Measurements from ENCODE around the gene SPIRE2. TPM values are rescaled to one million over a fixed set of nuclear protein-coding genes. Genes with fewer than 3 reads are reported as not detected.
"Not testable (repeated sequence)": the region's sequence is repeated elsewhere in the genome, so short reads cannot be mapped to it uniquely, and the experiment has no call there.

SPIRE2 gene
- total RNA-seq, 1 experiment from 2014 or later, result 4.6 TPM

DNA sequence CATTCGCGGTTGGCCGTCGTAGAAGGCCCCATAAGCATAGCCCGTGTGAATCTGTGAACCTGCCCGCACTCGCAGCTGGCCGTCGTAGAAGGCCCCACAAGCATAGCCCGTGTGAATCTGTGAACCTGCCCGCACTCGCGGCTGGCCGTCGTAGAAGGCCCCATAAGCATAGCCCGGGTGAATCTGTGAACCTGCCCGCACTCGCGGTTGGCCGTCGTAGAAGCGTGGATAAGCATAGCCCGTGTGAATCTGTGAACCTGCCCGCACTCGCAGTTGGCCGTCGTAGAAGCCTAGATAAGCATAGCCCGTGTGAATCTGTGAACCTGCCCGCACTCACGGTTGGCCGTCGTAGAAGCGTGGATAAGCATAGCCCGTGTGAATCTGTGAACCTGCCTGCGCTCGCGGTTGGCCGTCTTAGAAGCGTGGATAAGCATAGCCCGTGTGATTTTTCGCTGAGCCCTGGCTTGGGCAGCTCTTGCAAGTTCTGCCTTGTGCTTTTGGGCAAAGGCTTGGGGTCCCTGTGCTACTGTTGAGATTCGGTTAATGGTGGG is 6.6 kb downstream of the SPIRE2 start:
- not testable (repeated sequence) for DNase-seq (ENCODE audit: low spot score)

DNA sequence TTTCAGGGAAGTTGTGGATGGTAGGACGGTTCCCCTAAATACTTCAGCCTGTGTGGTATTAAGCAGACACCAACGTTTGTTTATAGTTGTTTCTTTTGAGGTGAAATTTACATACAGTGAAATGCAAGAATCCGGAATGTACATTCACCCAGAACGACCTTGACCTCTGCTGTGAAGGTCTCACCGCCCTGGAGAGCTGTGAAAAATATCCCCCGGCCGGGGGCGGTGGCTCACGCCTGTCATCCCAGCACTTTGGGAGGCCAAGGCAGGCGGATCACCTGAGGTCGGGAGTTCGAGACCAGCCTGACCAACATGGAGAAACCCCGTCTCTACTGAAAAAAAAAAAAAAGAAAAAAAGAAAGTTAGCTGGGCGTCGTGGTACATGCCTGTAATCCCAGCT is 8.2 kb downstream of the SPIRE2 start:
- not testable (repeated sequence) for DNase-seq (ENCODE audit: low spot score)

DNA sequence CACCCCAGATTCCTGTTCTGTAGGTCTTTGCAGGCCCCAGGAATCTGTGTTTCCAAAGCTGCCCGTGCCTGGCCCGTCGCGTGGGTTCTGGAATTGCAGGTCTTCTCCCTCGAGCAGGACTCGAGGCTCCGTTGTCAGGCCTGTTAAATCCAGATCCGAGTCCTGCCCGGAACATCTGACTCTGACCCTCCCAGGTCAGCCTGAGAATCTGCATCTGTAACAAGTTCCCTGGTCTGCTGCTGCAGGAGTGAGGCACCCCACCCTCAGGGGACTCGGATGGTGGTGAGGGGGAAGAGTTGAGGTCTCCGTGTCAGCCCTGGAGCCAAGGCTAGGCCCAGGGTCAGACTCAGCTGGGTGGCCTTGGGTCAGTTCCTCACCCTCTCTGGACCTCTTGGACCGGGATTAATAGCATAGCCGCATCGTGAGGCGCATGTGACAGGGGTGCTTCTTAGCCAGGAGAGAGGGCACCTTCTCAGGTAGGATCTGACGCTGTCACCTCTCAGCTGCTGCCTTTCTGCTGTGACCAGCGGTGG is 8.8 kb downstream of the SPIRE2 start:
- DNase-seq (ENCODE audit: low spot score), result no peak

DNA sequence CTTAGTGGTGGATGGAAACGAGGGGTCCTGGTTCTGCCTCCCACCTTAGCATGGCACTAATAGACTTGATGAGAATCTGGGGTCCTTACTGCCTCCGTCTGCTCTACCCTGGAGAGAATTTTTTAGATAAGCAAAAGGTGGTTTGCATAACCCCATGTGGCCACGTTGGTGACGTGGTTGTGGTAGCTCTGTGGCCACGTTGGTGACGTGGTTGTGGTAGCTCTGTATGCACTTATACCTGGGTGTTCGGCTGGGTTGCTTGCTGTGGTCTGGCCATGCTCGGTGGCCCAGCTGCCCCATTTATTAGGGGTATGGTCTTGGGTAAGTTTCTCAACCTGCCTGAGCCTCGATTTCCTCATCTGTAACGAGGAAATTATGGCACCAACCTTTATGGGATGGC is 13.0 kb downstream of the SPIRE2 start:
- no peak for DNase-seq (ENCODE audit: low spot score)

DNA sequence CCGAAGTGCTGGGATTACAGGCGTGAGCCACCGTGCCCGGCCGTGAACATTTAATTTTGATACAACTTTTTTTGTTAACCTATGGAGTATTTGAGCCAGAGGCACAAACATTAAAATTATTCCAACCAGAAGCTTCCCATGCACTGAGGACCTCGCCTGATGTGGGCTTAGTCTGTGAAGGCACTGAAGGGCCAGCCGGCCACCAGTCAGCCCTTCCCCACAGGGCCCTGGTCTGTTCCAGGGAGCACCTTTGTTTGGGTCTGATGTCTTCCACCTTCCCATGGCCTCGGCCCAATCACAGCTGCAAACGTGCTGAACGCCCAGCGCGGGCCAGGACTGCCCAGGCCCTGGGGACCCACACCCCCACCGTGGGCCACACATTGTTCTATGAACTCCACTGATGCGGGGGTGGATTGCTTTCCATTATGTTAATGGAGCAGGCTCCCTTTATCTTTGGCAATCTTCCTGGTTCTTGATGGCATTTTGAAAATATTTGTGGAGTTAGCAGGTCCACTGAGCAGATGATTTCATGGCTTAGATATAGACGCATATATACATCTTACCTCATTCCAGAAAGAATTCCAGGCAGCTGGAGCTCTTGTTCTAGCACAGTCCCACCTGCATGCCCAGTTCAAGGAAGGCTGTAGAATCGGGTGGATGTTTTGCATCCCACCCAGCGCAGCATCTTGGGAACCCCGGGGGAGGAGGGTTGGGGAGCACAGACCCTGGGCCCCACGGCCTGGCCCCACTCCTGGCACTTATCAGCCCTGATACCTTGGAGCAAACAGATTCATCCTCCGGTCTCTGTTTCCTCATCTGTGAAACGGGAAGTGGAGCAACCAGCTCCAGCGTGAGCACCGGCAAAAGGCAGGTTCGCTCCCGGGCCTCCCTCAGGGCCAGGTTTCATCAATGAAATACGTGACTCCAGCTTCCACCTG is 14.5 kb downstream of the SPIRE2 start:
- DNase-seq (ENCODE audit: low spot score), result peak; percentile 86

DNA sequence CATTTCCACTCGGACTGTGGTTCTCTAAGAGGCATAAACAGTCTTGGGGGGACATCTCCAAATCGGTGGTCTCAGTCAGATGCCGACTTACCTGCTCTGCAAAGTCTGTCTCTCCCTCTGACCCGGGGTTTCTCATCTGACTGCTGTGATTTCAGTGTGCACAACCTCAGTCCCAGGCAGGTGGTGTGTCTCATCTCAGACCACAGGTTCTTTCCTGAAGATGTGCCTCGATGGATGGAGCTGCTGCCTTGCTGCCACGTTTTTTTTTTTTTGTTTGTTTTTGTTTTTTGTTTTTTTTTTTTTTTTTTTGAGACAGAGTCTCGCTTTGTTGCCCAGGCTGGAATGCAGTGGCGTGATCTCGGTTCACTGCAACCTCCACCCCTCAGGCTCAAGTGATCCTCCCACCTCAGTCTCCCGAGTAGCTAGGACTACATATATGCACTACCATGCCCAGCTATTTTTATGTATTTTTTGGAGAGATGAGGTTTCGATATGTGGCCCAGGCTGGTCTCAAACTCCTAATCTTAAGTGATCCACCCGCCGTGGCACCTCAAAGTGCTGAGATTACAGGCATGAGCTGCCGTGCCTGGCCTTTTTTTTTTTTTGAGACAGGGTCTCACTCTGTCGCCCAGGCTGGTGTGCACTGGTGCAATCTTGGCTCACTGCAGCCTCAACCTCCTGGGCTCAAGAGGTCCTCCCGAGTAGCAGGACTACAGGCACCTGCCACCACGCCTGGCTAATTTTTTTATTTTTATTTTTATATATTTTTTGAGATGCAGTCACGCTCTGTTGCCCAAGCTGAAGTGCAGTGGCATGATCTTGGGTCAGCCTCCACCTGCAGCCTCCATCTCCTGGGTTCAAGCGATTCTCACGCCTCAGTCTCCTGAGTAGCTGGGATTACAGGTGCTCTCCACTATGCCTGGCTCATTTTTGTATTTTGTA is 15.4 kb downstream of the SPIRE2 start:
- no peak for DNase-seq (ENCODE audit: low spot score)

DNA sequence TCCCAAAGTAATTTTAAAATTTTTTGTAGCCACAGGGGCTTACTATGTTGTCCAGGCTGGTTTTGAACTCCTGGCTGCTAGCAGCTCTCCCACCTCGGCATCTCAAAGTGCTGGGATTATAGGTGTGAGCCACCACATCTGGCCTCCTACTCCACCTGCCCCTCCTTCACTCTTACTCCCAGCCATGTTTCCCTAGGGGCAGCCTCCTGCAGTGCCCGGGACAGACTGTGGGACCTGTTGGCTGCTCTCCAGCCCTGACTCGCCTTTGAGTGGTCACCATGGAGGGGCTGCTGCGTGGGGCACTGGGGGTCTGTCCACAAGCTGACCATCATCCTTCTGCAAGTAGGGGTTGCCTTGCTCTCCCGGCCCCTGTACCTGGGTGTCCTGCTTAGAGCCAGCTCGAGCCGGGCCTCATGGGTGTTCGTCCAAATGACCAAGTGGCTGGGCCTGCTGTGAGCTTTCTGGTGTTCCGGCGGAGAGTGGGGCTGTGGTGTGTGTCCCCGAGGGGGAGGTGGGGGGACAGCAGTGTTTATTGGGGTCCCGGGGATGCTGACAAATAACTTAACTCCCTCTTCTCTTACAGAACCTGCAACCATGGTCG is 16.6 kb downstream of the SPIRE2 start:
- no peak for DNase-seq (ENCODE audit: low spot score)

DNA sequence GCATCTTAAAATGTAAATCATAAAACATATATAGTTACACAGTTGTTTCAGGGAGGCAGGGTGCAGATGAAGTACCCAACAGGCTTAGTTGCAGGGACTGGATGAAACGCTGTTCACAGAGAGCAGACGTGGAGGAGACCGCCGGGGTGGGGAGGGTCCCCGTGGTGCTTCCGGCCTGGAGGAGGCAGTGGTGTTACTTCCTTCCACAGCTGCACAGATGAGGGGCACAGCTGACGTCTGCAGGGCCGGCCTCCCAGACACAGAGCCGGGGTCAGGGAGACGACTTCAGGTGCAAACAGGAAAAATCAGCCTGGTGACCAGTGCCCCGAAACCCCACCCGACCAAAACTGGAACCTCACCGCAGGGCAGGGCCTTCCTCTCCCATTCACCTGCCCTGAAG is 17.1 kb downstream of the SPIRE2 start:
- no peak for DNase-seq (ENCODE audit: low spot score)

DNA sequence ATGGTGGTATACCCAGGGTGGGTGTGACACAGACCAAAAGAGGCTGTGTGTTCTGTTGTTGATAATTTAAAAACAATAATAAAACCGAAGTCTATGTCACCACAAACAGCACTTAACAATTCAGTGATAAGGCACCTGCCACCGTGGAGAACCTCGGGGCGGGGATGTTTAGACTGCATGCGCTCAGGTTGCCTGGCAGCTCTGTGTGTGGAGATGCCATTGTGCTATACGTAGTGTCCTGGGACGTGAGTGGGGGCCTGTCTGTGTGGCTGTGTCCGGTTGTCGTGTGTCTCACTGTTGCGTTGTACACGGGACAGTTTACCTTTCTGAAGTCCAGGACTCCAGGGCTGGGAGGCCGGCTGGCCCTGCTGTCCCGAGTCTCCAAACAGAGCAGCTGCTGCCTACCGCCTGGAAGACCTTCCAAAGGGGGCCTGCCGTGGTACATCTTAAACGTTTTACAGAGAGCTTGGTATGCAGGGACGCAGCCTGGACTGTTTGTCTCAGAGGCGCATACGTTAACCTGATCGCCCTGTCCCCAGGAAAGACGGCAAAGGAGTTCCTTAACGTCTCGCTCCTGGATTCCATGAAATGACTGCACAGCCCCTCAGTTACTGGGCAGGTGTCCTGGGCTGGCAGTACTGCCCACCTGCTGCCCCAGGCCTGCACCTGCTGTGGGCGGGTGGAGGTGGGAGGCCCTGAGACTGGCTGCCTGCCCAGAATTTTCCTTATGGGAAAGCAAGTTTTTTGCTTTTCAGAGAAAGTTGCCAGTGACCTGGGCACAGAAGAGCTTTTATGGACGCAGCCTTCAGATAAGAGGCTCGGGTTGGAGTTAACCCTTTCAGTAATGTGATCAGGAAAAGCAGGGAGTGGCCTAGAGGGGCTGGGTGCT is 19.0 kb downstream of the SPIRE2 start:
- DNase-seq (ENCODE audit: low spot score), result no peak

DNA sequence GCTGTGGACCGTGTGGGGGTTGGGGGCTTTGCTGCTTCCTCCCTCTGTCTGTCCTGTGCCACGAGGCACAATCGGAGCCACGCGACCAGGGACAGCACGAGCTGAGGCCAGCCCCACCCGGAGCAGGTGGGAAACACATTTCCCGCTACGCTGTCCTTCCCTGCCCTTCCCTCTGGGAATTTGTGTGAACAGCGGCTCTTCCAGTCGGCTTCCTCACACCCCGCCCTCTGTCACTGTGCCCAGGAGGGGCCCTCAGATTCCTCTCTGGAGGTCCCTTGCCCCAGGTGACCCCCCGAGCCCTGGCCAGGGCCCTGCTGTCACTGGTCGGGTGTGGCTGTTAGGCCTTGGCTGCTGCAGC is 19.6 kb downstream of the SPIRE2 start:
- no peak for DNase-seq (ENCODE audit: low spot score)

DNA sequence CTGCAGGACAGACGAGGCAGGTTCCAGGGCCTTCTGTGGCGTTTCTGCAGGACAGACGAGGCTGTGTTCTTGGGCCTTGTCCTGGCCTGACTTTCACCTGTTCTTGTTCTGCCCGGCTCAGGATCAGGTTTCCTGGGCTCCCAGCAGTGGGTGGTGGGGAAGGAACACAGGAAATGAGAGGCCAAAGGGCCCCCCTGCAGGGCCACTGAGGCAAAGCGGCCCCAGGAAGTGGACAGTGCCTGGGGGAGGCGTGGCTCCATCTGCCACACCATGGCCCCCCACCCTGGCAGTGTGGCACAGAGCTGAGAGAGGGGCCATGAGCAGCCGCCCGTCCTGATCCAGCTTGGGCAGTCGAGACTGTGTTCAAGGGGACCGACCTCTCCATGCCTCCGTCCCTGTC is 20.7 kb downstream of the SPIRE2 start:
- no peak for DNase-seq (ENCODE audit: low spot score)

DNA sequence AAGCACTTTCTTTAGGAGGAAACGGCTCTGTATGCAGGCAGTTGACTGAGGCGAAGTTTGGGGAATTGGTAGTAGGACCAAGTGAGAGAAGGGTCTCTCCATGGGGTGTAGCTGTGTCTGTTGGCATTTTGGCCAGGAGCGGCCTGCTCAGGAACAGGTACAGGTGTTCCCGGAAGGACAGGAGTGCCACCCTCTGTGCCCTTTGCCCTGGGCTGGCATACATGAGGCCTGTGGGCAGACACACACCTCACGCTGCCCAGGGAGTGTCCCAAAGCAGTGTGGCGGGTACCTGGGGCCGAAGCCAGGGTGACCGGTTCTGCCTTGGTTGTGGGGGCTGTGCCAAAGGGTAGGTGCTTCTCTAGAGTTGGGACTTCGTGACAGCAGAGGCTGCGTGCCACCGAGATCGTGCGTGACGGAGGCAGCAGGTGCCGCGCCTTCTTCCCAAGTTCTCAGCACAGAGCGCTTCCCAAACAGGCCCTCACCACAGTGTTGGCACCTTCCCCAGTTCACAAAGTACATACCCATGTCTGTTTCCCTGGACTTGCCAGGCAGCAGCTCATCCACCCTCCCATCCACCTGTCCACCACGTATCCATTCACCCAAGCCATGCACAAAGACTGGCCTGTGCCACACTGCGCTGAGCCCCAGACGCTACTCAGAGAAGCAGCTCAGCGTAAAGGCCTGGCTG is 25.2 kb downstream of the SPIRE2 start:
- DNase-seq (ENCODE audit: low spot score), result no peak

DNA sequence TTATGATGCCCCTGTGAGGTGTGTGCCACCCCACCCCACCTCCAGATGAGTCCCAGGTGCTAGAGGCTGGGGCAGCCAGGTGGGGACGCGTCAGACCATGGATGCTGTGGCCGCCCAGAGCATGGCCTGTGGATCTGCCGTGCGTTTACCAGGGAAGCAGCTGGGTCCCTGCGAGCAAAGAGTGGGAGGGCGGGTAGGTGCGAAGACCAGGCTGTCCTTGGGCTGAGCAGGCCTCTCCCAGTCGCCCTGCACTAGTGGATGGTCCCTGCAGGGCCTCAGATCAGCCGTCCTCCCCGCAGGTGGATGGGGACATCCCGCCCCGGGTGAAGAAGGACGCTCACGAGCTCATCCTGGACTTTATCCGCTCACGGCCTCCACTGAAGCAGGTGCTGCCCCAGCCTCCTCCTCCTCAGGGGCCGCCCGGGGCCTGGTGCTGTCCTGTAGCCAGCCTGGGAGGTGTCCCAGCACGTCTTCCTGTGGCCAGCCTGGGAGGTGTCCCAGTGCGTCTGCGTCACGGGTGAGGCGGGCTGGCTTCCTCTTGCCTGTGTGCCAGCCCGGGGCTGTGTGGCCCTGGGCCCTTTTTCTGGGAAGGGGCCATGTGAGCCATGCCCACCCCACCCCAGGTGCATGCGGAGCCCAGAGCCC is 27.1 kb downstream of the SPIRE2 start:
- no peak for DNase-seq (ENCODE audit: low spot score)

DNA sequence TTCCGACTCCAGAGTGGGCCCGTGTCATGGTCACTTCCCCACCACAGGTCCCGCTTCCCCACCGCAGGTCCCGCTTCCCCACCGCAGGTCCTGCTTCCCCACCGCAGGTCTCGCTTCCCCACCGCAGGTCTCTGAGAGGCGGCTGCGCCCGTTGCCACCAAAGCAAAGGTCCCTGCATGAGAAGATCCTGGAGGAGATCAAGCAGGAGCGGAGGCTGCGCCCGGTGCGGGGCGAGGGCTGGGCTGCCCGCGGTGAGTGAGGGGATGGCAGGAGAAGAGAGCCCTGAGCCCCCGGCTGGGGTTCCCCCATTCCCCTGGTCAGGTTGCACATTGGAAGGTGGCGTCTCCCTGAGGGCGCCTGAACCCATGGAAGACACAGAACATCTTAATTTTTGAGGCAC is 27.7 kb downstream of the SPIRE2 start:
- no peak for DNase-seq (ENCODE audit: low spot score)

DNA sequence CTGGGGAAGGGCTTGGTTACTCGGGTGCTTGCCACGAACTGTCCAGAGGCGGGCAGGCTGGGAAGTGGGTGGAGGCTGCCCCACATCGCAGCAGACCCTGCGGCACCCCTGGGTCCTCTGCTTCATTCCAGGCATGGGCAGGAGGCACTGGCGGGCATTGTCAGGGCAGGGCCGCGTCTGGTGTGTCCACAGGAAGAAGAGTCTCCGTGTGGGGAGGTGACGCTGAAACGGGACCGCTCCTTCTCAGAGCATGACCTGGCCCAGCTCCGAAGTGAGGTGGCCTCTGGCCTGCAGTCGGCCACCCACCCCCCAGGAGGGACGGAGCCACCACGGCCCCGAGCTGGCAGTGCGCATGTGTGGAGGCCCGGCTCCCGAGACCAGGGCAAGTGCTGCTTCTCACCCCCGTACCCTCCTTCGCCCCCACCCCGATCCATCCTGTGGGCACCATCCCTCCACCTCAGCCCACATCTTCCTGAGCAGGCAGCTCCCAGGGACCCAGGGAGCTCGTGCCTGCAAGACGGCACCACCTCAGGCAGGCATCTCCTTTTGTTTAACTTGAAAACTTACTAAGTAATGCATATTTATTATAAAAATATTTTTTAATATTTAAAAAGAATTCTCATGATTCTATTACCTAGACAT is 30.8 kb downstream of the SPIRE2 start:
- no peak for DNase-seq (ENCODE audit: low spot score)

DNA sequence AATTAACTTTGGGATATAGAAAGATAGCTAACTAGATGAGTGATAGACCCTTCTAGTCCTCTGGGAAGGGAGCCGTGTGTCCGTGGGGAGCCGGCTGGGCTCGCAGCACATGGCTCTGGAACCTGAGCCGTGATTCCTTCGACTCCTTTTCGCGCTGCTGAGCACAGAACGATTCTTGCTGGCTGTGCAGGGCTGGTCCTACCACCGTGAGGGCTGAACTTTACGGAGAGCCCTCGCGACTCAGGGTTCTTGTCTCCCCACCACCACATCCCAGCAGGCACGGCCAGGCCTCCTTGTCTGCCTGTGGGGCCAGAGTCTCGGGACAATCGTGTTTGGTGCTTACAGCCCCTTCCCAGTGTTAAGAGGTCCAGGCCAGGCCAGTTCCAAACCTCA is 31.3 kb downstream of the SPIRE2 start:
- no peak for DNase-seq (ENCODE audit: low spot score)

DNA sequence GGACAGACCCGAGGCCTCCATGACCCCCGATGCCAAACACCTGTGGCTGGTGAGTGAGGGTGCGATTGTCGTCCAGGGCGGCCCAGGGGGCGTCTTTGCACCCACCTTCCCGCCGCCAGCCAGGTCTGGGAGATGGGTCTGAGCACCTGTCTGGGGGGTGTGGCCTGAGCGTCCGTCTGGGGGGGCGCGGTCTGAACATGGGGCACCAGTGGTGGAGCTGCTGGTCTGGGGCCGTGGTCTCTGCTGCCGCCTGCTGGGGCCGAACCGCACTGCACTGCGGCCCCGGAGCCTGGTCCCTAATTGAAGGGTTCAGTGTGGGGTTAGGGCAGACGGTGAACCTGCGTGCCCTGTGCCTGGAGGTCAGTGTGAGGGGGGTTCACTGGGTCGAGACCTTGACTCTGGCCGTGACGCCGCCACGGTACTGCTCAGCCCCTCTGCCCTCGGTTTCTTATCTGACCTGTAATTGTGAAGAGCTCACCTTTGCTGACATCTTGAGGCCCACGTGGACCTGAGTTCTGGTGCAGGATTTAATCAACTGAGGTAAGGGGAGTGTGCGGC is 32.6 kb downstream of the SPIRE2 start:
- DNase-seq (ENCODE audit: low spot score), result peak; percentile 51

DNA sequence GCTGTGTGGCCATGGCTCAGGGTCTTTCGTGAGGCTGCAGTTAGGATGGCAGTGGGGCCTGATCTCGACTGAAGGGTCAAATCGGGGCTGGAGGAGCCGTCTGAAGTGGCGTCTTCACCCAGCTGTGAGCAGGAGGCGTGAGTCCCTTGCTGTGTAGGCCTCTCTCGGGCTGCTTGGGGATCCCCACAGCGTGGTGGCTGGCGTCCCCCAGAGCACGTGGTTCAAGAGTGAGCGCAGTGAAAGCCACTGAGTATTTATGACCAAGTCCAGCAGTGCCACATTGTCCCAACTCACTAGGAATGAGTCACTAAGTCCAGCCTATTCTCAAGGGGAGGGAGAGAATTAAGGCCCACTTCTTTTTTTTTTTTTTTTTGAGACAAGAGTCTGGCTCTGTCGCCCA is 33.4 kb downstream of the SPIRE2 start:
- DNase-seq (ENCODE audit: low spot score), result no peak

DNA sequence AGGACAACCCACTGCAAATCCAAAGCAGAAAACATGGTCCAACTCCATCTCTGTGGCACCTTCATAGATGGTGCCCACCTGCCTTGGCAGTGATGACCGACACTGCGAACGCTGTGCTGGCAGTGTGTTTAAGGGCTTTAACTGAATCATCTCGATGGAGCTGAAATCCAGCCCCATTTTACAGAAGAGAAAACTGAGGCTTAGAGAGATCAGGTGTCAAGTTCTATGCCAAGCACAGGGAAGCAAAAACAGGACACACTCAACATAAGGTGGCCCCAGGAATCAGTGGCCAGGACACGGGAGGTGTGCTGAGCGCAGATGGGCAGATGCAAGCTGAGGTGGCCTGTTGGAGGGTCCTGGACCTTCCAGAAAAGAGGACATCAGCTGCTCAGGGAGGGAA is 34.5 kb downstream of the SPIRE2 start:
- DNase-seq (ENCODE audit: low spot score), result no peak

Data from H4 (cell line).